ENCODE data around the gene SINHCAF. TPM values are rescaled to one million over a fixed set of nuclear protein-coding genes. Genes with fewer than 3 reads are reported as not detected.

Gene SINHCAF
- total RNA-seq, 6 donors from 2014 or later: 26.2 to 96.9 (median 42.0) TPM

GRCh38 chr12:31235868-31236395, 90.0 kb downstream of the SINHCAF start:
- peaks cover 0 to 3% (median 0%) of the 10 kb centered on the region in 4 donors for H3K4me1 ChIP-seq
- H3K4me3 ChIP-seq: no peak overlapping the region
- H3K36me3 ChIP-seq: no peaks in the 10 kb centered on the region
- DNase-seq: no peak
- TF ChIP-seq POLR2AphosphoS5 (IDR thresholded peaks at IDR 0.05): no peak
- no peak for TF ChIP-seq EP300 (IDR thresholded peaks at IDR 0.05)
- TF ChIP-seq POLR2A (IDR thresholded peaks at IDR 0.05): no peak
- TF ChIP-seq CTCF (IDR thresholded peaks at IDR 0.05): no peak
- H3K9me3 ChIP-seq: no peaks in the 10 kb centered on the region
- no peak overlapping the region for H3K27ac ChIP-seq
- 81% methylated on average over 9 of the region's 9 CpGs for WGBS, 2 donors
- no peaks in the 10 kb centered on the region for H3K27me3 ChIP-seq
- no peak for ATAC-seq (ENCODE audit: low FRiP score in 2 of 2)

- Histone ChIP-seq H3K4me3 (no peak overlapping the region), H3K9me3 (no peaks in the 10 kb centered on the region), H3K36me3 (no peaks in the 10 kb centered on the region), H3K27ac (no peak overlapping the region), H3K27me3 (no peaks in the 10 kb centered on the region), H3K4me1 (peaks cover 0 to 3% (median 0%) of the 10 kb centered on the region in 4 donors)
- peak in 1 of 2 donors; percentile 72 for DNase-seq
- TF ChIP-seq EP300 (IDR thresholded peaks at IDR 0.05): no peak
- no peak for TF ChIP-seq POLR2A (IDR thresholded peaks at IDR 0.05)
- no peak for TF ChIP-seq POLR2AphosphoS5 (IDR thresholded peaks at IDR 0.05)
- peak; percentile 19 to 69 (median 40) for TF ChIP-seq CTCF (IDR thresholded peaks at IDR 0.05)
- 47 to 54% methylated on average over 8 to 12 of the region's 12 CpGs for WGBS, 2 donors
- peak in 1 of 2 donors; percentile 37 for ATAC-seq (ENCODE audit: low FRiP score in 2 of 2)
Measured at GRCh38 chr12:31234955-31235867, 90.7 kb downstream of the SINHCAF start.

GRCh38 chr12:31234053-31234840, 91.7 kb downstream of the SINHCAF start:
- ATAC-seq (ENCODE audit: low FRiP score in 2 of 2): no peak
- WGBS, 2 donors: 72 to 83% methylated on average over 5 to 14 of the region's 14 CpGs
- no peaks in the 10 kb centered on the region for H3K27me3 ChIP-seq
- H3K9me3 ChIP-seq: no peaks in the 10 kb centered on the region
- H3K36me3 ChIP-seq: no peaks in the 10 kb centered on the region
- TF ChIP-seq EP300 (IDR thresholded peaks at IDR 0.05) (no peak), POLR2A (IDR thresholded peaks at IDR 0.05) (no peak), CTCF (IDR thresholded peaks at IDR 0.05) (no peak), POLR2AphosphoS5 (IDR thresholded peaks at IDR 0.05) (no peak)
- DNase-seq: no peak
- H3K27ac ChIP-seq: no peak overlapping the region
- H3K4me3 ChIP-seq: no peak overlapping the region
- H3K4me1 ChIP-seq: peaks cover 0 to 3% (median 0%) of the 10 kb centered on the region in 4 donors

- H3K36me3 ChIP-seq: no peaks in the 10 kb centered on the region
- WGBS, 2 donors: 63 to 75% methylated on average over 5 of the region's 5 CpGs
- H3K9me3 ChIP-seq: no peaks in the 10 kb centered on the region
- no peak overlapping the region for H3K27ac ChIP-seq
- TF ChIP-seq CTCF (IDR thresholded peaks at IDR 0.05) (no peak), POLR2A (IDR thresholded peaks at IDR 0.05) (no peak)
- H3K4me1 ChIP-seq: peaks cover 0 to 3% (median 0%) of the 10 kb centered on the region in 4 donors
- no peaks in the 10 kb centered on the region for H3K27me3 ChIP-seq
- DNase-seq (no peak), ATAC-seq (ENCODE audit: low FRiP score in 2 of 2) (no peak)
- no peak overlapping the region for H3K4me3 ChIP-seq
Measured at GRCh38 chr12:31233061-31233730, 92.8 kb downstream of the SINHCAF start.
